SKM-1 (cell line): ENCODE results near the gene SCOC.

Experiments
- DNase-seq: peaks from one replicate; lab custom pipeline; 2025; ENCODE audit not compliant: unreplicated experiment; lab: John Stamatoyannopoulos, UW

SCOC gene

GRCh38 chr4:140373328-140374129, at the start of gene SCOC:
TSS of gene SCOC (plus strand) at chr4:140373646. CDS start at chr4:140379171, 5,525 bp downstream.
- DNase-seq: peak; percentile 98

DNA sequence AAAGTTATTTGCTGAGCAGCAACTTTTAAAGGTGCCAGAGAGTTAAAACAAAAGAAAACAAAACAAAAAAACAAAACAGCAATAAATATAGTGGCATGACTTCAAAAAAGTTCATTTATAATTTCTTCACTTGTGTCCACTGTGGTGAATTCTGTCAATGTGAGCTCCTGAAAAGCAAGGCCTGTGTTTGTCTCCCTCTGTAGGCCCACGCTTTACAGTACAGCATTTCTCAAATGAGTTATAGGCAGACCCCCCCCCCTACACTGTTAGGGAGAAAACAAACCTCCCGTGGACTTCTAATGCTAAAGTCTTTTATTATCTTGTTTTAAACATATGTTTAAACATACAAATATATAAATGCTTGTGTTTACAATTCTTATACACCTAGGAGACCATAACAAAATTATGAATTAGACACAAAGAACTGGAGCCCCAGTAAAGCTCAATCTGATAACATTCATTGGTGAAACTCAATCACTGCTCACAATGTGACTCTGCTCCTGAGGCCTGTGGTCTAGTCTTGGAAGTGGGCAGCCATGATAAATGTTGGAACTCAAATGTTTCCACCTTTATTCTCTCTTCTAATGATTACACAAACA, 47.0 kb upstream of the SCOC start:
- peak; percentile 24 for DNase-seq

DNA sequence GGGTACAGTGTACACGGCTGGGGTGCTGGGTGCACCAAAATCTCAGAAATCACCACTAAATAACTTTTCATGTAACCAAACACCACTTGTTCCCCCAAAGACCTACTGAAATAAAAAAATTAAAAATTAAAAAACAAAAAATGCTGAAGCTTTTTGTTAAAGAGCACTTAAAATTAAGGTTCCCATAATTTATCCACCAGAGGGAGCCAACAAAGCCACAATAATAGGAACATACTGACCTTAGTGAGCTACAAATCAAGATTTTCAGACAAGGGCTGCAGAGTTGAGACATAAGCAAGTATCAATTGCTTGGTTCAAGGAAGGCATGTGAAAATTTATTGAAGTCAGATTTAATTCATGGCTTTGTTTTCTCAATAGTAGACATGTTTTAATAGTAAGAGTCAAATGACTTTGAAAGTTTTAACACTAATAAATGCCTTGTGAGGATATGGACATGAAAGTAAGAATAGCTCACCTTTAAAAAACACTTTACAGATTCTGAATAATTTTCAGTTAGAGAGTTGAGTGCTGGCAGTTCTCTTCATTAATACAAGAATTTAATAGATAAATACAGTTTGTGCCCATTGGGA, 43.0 kb upstream of the SCOC start:
- DNase-seq: no peak

GRCh38 chr4:140331245-140331644, 42.2 kb upstream of the SCOC start:
- DNase-seq: no peak

GRCh38 chr4:140331876-140332275, 41.6 kb upstream of the SCOC start:
- DNase-seq: no peak

- no peak for DNase-seq
Measured at GRCh38 chr4:140332734-140333133, 40.7 kb upstream of the SCOC start.

- DNase-seq: no peak
Measured at GRCh38 chr4:140333523-140333922, 39.9 kb upstream of the SCOC start.

GRCh38 chr4:140335076-140335475, 38.4 kb upstream of the SCOC start:
- DNase-seq: no peak

DNA sequence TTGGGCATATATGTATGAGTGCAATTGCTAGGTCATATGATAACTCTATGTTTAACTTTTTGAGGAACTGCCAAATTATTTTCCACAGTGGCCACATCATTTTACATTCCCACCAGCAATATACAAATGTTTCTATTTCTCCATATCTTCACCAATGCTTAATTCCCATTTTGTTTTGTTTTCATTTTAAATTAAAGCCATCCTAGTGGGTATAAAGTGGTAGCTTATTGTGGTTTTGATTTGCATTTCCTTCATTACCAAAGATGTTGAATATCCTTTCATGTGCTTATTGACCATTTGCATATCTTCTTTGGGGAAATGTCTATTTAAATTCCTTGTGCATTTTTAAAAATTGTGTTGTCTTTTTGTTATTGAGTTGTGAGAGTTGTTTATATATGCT, 36.7 kb upstream of the SCOC start:
- DNase-seq: no peak

- DNase-seq: no peak
Measured at GRCh38 chr4:140342620-140343019, 30.8 kb upstream of the SCOC start.

- no peak for DNase-seq
Measured at GRCh38 chr4:140343303-140343702, 30.1 kb upstream of the SCOC start.

- no peak for DNase-seq
Measured at GRCh38 chr4:140344101-140344500, 29.3 kb upstream of the SCOC start.

GRCh38 chr4:140344621-140345020, 28.8 kb upstream of the SCOC start:
- DNase-seq: no peak

- DNase-seq: no peak
Measured at GRCh38 chr4:140346136-140346535, 27.3 kb upstream of the SCOC start.

DNA sequence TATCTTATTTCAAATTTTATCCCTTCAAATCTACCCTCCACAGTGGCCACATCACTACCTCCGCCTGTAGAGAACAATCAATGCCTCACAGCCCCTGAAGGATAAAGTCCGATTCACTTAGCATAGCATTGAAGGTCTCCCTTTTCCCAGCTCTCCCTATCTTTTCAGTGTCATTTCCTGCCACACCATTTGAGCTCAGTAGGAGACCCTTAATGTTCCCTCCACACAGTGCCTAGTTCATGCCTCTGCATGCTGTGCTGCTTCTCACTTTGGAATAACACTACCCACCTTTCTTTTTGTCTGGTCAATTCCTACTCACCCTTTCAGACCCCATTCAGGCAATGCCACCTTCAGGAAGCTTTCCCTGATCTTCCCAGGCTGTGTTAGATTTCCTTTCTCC, 23.6 kb upstream of the SCOC start:
- no peak for DNase-seq

- DNase-seq: no peak
Measured at GRCh38 chr4:140351093-140352075, 22.1 kb upstream of the SCOC start.

- no peak for DNase-seq
Measured at GRCh38 chr4:140353786-140354185, 19.7 kb upstream of the SCOC start.

GRCh38 chr4:140355288-140355687, 18.2 kb upstream of the SCOC start:
- no peak for DNase-seq

DNA sequence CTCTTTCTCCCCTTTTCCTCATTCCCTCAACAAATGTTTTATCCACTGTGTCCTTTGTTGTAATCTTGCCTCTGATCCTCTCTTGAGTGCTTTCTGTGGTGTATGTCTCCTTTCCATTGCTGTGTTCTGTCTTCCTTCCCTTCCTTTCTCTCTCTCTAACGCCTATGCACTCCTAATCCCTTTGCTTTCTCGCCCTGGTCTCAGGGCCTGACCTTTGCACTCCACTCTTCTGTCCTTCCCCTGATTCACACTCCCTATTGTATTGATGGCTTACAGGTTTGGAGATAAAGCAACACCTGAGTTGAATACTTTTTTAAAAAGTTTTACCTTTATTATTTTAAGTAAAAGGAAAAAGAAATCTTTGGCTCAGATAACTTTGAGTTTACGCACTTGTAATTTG, 15.6 kb upstream of the SCOC start:
- no peak for DNase-seq

- no peak for DNase-seq
Measured at GRCh38 chr4:140358281-140358680, 15.2 kb upstream of the SCOC start.
